CD8-positive, alpha-beta memory T cell (primary cell): ENCODE measurements around the gene RETNLB. TPM values are rescaled to one million over a fixed set of nuclear protein-coding genes. Genes with fewer than 3 reads are reported as not detected.

Experiments used
- CTCF ChIA-PET: fragments of 350-600 bp; sonication (Branson Sonifier 250); formaldehyde crosslinking; loops from one replicate; lab custom pipeline; 2021; ENCODE audit warnings: antibody characterized with exemption; lab: Charles Lee
- POLR2A ChIA-PET: fragments of 350-600 bp; sonication (Branson Sonifier 250); formaldehyde crosslinking; loops from one replicate; lab custom pipeline; 2021; ENCODE audit warnings: antibody characterized with exemption; lab: Charles Lee
- DNase-seq, 5 donors: peaks; one replicate each; pipeline versions ENCODE4 v3.0.0 to v3.0.0-alpha.2; 2020 to 2022; ENCODE audit warnings: mixed read lengths in 1 of 5
- H3K27ac ChIP-seq: one replicate; pipeline ENCODE4 v1.7.0; 2013; ENCODE audit warnings: low read depth, mild to moderate bottlenecking, low read length, moderate library complexity
- H3K27me3 ChIP-seq: 2 replicates; pipeline ENCODE4 v1.7.0; 2013; ENCODE audit warnings: low read length, mild to moderate bottlenecking; ENCODE audit not compliant: insufficient read depth, poor library complexity, severe bottlenecking
- H3K36me3 ChIP-seq: 2 replicates; pipeline ENCODE4 v1.7.0; 2013; ENCODE audit warnings: mild to moderate bottlenecking, low read length, moderate library complexity; ENCODE audit not compliant: insufficient read depth
- H3K4me1 ChIP-seq: 2 replicates; pipeline ENCODE4 v1.7.0; 2013; ENCODE audit warnings: mild to moderate bottlenecking, low read length, moderate library complexity; ENCODE audit not compliant: insufficient read depth
- H3K4me3 ChIP-seq: 2 replicates; pipeline ENCODE4 v1.7.0; 2013; ENCODE audit warnings: mild to moderate bottlenecking, low read length
- H3K9me3 ChIP-seq: 2 replicates; pipeline ENCODE4 v1.7.0; 2013; ENCODE audit warnings: mild to moderate bottlenecking, low read length
- H3K27ac Mint-ChIP-seq, 8 donors: one replicate each; pipeline ENCODE4 v1.8.0; 2020 to 2021; ENCODE audit warnings: mixed read lengths in 8 of 8, mild to moderate bottlenecking in 6 of 8, inconsistent platforms in 3 of 8, moderate library complexity in 3 of 8
- H3K27me3 Mint-ChIP-seq, 2 donors: one replicate each; pipeline ENCODE4 v1.8.0; 2020 to 2021; ENCODE audit warnings: mixed read lengths in 2 of 2, mild to moderate bottlenecking in 1 of 2, moderate library complexity in 1 of 2
- H3K36me3 Mint-ChIP-seq, 3 donors: one replicate each; pipeline ENCODE4 v1.8.0; 2020 to 2021; ENCODE audit warnings: mixed read lengths in 3 of 3, inconsistent platforms in 1 of 3, mild to moderate bottlenecking in 1 of 3
- H3K4me1 Mint-ChIP-seq, 3 donors: one replicate each; pipeline ENCODE4 v1.8.0; 2020 to 2021; ENCODE audit warnings: mixed read lengths in 3 of 3, inconsistent platforms in 1 of 3, mild to moderate bottlenecking in 1 of 3
- H3K4me3 Mint-ChIP-seq, 7 donors: one replicate each; pipeline ENCODE4 v1.8.0; 2020 to 2021; ENCODE audit warnings: mixed read lengths in 7 of 7, mild to moderate bottlenecking in 6 of 7, moderate library complexity in 4 of 7, inconsistent platforms in 2 of 7
- H3K9me3 Mint-ChIP-seq, 5 donors: one replicate each; pipeline ENCODE4 v1.8.0; 2020 to 2022; ENCODE audit warnings: mixed read lengths in 5 of 5, mild to moderate bottlenecking in 3 of 5, moderate library complexity in 2 of 5, inconsistent platforms in 1 of 5
- polyA plus RNA-seq: library from polyadenylated mRNA; unstranded; fragments of 300-500 nt; fragmentation: Illumina TruSeq; gene quantifications from one replicate; pipeline ENCODE4 v1.2.3, GENCODE V29; 2021
- total RNA-seq, 2 experiments: library from RNA; stranded (reverse); gene quantifications; one replicate each; pipeline ENCODE4 v1.2.3, GENCODE V29; 2021

The RETNLB gene
- total and polyA plus RNA-seq, 3 experiments from 2014 or later: not detected

DNA sequence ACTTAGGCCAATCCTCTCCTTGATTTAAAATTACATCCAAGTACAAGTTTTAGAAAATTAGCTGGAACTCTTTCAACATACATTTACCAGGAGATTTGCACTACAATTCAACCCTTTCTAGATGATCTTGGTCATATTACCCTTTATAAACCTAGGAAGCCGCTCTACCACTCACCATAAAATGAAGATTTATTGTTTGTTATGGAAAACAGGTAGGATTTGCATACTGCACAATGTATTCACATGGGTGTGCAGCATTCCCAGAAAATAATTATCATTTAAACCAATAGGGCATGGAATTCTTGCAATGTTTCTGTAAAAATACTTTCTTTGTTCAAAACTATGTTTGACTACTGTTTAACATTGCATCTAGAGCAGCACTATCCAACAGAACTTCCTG lies 18.4 kb upstream of the RETNLB start:
- CTCF ChIA-PET: no interaction called here
- H3K9me3 Mint-ChIP-seq: no peaks in the 10 kb centered on the region

DNA sequence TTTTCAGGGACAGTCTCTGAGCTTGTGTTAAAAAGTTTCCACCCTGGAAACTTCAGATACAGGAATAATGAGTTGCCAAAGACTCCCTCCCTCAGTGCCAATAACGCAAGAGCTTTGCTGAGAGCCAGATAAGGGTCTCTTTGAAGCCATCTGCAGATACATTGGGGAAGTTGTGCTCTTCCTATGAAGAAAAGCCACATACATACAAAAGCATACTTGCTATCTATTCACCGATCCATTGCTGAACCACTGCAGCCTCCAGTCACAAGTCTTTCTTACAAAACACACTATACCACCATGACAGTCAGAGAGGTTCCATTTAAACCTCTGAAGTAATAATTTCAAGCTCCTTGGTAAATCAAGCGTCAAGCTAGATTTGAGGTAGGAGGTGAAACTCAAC lies 10.0 kb upstream of the RETNLB start:
- H3K36me3 ChIP-seq: no peaks in the 10 kb centered on the region
- ChIA-PET POLR2A (no interaction called here), CTCF (no interaction called here)
- Mint-ChIP-seq H3K27ac (no peak overlapping the region), H3K27me3 (peaks cover 2 to 3% of the 10 kb centered on the region in 2 donors), H3K9me3 (no peaks in the 10 kb centered on the region), H3K4me3 (no peak overlapping the region), H3K36me3 (peaks cover 0 to 11% (median 0%) of the 10 kb centered on the region in 3 donors), H3K4me1 (no peaks in the 10 kb centered on the region)
- DNase-seq: no peak
- H3K4me3 ChIP-seq: no peak overlapping the region
- H3K27me3 ChIP-seq: no peaks in the 10 kb centered on the region
- no peaks in the 10 kb centered on the region for H3K9me3 ChIP-seq
- H3K27ac ChIP-seq: no peak overlapping the region
- H3K4me1 ChIP-seq: no peaks in the 10 kb centered on the region

More for the DNA sequence above, 18.4 kb upstream of the RETNLB start:
- Mint-ChIP-seq H3K27ac (no peak overlapping the region), H3K4me1 (peaks cover 24 to 32% (median 28%) of the 10 kb centered on the region in 3 donors), H3K4me3 (no peak overlapping the region), H3K27me3 (peaks cover 0 to 2% of the 10 kb centered on the region in 2 donors), H3K36me3 (peaks cover 0 to 10% (median 0%) of the 10 kb centered on the region in 3 donors)
- Histone ChIP-seq H3K36me3 (no peaks in the 10 kb centered on the region), H3K27me3 (no peaks in the 10 kb centered on the region), H3K27ac (no peak overlapping the region), H3K4me1 (peaks cover 20% of the 10 kb centered on the region), H3K4me3 (no peak overlapping the region), H3K9me3 (no peaks in the 10 kb centered on the region)
- no peak for DNase-seq
- POLR2A ChIA-PET: no interaction called here

DNA sequence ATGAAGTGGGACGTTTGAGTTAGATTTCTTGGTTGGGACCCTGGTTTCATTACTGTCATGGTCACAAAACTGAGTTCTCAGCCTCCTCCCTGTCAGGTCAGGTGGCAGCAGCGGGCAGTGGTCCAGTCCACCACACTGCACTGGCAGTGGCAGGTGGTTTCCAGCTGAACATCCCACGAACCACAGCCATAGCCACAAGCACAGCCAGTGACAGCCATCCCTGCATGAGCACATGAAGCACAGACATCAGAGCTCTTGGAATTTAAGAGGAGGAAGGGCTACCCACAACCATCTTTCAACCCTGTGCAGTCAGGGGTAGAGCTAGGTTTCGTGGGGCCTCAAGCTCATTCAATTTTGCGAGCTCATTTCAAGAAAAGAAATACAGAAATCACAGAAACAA lies 1.5 kb downstream of the RETNLB start:
- H3K27me3 ChIP-seq: no peaks in the 10 kb centered on the region

DNA sequence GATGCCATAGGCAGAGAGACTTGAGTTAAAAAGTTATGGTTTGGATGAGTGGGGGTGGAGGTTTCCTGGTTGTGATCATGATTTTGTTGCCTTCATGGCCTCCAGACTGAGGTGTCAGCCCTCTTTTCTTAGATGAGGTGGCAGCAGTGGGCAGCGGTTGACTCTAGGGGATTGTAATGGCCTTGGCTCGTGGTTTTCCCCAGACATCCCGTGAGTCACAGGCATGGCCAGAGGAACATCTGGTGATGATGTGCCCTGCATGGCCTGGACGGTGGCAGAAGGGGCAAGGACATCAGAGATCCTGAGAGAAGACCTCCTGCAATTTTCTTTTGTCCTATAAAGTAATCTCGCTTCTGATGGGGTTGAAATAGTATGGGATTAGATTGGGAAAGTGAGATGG lies 12.4 kb downstream of the RETNLB start:
- Histone ChIP-seq H3K4me1 (no peaks in the 10 kb centered on the region), H3K9me3 (no peaks in the 10 kb centered on the region), H3K36me3 (no peaks in the 10 kb centered on the region), H3K4me3 (no peak overlapping the region), H3K27me3 (no peaks in the 10 kb centered on the region), H3K27ac (no peak overlapping the region)
- peaks cover 0 to 9% (median 0%) of the 10 kb centered on the region in 5 donors for H3K9me3 Mint-ChIP-seq
- H3K36me3 Mint-ChIP-seq: peaks cover 0 to 14% (median 0%) of the 10 kb centered on the region in 3 donors
- ChIA-PET CTCF (no interaction called here), POLR2A (no interaction called here)
- no peak for DNase-seq
- H3K4me1 Mint-ChIP-seq: no peaks in the 10 kb centered on the region
- H3K27ac Mint-ChIP-seq: no peak overlapping the region
- no peak overlapping the region for H3K4me3 Mint-ChIP-seq
- peaks cover 1 to 12% of the 10 kb centered on the region in 2 donors for H3K27me3 Mint-ChIP-seq

More for the DNA sequence above, 1.5 kb downstream of the RETNLB start:
- CTCF ChIA-PET: no interaction called here
- Mint-ChIP-seq H3K36me3 (no peaks in the 10 kb centered on the region), H3K27me3 (peaks cover 0 to 2% of the 10 kb centered on the region in 2 donors), H3K27ac (no peak overlapping the region), H3K9me3 (peaks cover 0 to 2% (median 2%) of the 10 kb centered on the region in 5 donors), H3K4me1 (peaks cover 5 to 21% (median 8%) of the 10 kb centered on the region in 3 donors), H3K4me3 (no peak overlapping the region)
- H3K36me3 ChIP-seq: no peaks in the 10 kb centered on the region
- H3K4me3 ChIP-seq: no peak overlapping the region
- DNase-seq: no peak
- no peaks in the 10 kb centered on the region for H3K9me3 ChIP-seq
- H3K4me1 ChIP-seq: no peaks in the 10 kb centered on the region
- H3K27ac ChIP-seq: no peak overlapping the region
- POLR2A ChIA-PET: no interaction called here

DNA sequence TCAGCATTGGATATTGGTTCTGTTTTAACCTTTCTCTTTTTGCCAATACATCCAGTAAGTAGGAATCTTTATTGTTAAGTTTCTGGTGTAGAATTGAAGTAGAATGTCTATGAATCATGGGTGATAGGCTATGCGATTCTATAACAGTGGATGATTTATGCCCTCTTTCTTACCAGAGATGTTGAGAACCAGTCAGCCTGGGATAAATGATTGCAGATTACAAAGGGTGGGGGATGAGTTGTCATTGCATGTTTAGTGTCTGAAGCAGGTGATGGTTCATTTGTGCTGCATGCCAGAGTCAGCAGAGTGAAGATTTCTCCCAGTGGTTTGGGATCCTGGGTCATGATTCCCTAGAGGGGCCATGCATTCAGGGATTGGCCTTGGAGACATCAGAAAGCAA lies 14.3 kb downstream of the RETNLB start:
- ChIA-PET POLR2A (no interaction called here), CTCF (no interaction called here)
- Mint-ChIP-seq H3K27me3 (peaks cover 1 to 15% of the 10 kb centered on the region in 2 donors), H3K36me3 (peaks cover 0 to 13% (median 0%) of the 10 kb centered on the region in 3 donors), H3K4me3 (no peak overlapping the region), H3K9me3 (peaks cover 0 to 9% (median 0%) of the 10 kb centered on the region in 5 donors), H3K4me1 (no peaks in the 10 kb centered on the region), H3K27ac (no peak overlapping the region)
- Histone ChIP-seq H3K27ac (no peak overlapping the region), H3K9me3 (no peaks in the 10 kb centered on the region), H3K4me1 (no peaks in the 10 kb centered on the region), H3K4me3 (no peak overlapping the region), H3K36me3 (no peaks in the 10 kb centered on the region), H3K27me3 (no peaks in the 10 kb centered on the region)
- no peak for DNase-seq

DNA sequence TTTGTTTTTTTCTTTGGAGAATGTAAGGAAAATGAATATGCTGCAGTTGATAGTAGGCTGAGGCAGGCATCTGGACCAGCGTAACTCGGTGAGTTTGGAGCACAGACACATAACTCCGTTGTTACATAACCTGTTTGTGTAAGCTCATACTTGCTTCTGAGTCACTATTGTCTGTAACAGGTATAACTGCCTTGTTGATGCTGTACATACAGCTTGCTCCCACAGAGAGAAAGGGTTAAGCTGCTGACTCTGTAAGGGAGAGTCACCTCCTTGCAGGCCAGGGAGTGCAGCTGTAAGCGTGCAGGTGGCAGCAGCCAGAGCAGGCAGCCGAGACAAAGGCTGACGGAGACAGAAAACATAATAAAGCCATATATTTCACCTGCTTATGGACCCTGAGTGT lies 20.4 kb downstream of the RETNLB start:
- ChIA-PET POLR2A (no interaction called here), CTCF (no interaction called here)
- H3K27me3 Mint-ChIP-seq: peaks cover 5 to 13% of the 10 kb centered on the region in 2 donors
- H3K27ac ChIP-seq: no peak overlapping the region
- no peaks in the 10 kb centered on the region for H3K4me1 Mint-ChIP-seq
- no peak overlapping the region for H3K27ac Mint-ChIP-seq
- no peaks in the 10 kb centered on the region for H3K27me3 ChIP-seq
- H3K36me3 Mint-ChIP-seq: peaks cover 0 to 5% (median 0%) of the 10 kb centered on the region in 3 donors
- H3K4me3 ChIP-seq: no peak overlapping the region
- H3K9me3 ChIP-seq: no peaks in the 10 kb centered on the region
- H3K36me3 ChIP-seq: no peaks in the 10 kb centered on the region
- no peaks in the 10 kb centered on the region for H3K4me1 ChIP-seq
- DNase-seq: no peak
- H3K4me3 Mint-ChIP-seq: no peak overlapping the region
- H3K9me3 Mint-ChIP-seq: no peaks in the 10 kb centered on the region

DNA sequence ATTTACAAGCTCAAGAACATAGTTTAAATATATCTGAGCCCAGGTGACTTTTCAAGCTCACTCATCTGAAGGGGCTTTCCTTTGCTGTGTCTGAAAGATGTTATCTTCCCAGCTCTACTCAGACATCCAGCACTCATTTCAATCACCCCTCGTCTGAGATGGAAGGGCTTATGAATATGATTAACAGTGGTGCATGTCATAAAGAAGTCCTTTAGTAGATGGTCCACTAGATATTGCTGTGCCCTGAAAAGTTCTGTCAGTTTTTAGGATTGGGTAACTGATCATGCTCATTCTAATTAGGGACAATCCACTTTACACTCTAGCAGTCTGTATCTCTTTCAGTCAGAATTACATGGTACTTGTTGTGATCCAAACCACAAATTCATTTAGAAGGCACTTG lies 28.3 kb downstream of the RETNLB start:
- no peak overlapping the region for H3K4me3 ChIP-seq
- H3K36me3 Mint-ChIP-seq: peaks cover 0 to 4% (median 0%) of the 10 kb centered on the region in 3 donors
- H3K4me1 ChIP-seq: no peaks in the 10 kb centered on the region
- H3K36me3 ChIP-seq: no peaks in the 10 kb centered on the region
- no peak overlapping the region for H3K27ac ChIP-seq
- H3K9me3 ChIP-seq: no peaks in the 10 kb centered on the region
- POLR2A ChIA-PET: no interaction called here
- H3K4me1 Mint-ChIP-seq: no peaks in the 10 kb centered on the region
- H3K27me3 Mint-ChIP-seq: peaks cover 0 to 3% of the 10 kb centered on the region in 2 donors
- no peak overlapping the region for H3K27ac Mint-ChIP-seq
- H3K27me3 ChIP-seq: no peaks in the 10 kb centered on the region
- CTCF ChIA-PET: no interaction called here
- DNase-seq: no peak
- no peaks in the 10 kb centered on the region for H3K9me3 Mint-ChIP-seq
- H3K4me3 Mint-ChIP-seq: no peak overlapping the region

DNA sequence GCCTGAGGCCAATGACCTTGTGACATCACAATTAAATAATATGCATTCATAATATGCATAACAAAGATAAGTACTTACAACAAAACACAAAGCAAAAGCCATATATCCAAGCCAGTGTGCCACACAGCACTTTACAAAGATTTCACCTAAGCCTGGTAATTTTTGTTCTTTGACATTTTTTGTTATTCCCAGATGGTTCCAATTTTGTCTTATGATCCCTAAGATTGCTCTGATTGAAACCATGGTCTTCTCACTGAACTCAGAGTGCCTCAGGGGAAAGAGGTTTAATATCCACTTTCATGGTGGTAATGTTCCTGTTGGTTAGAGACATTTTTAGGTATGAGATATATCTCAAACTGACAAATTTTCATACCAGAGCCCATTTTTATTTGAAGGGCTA lies 29.1 kb downstream of the RETNLB start:
- POLR2A ChIA-PET: no interaction called here

More for the DNA sequence above, 29.1 kb downstream of the RETNLB start:
- no peak for DNase-seq
- Mint-ChIP-seq H3K4me1 (peaks cover 0 to 4% (median 2%) of the 10 kb centered on the region in 3 donors), H3K27me3 (peaks cover 0 to under 1% of the 10 kb centered on the region in 2 donors), H3K36me3 (peaks cover 0 to 5% (median 0%) of the 10 kb centered on the region in 3 donors), H3K4me3 (no peak overlapping the region), H3K9me3 (no peaks in the 10 kb centered on the region), H3K27ac (no peak overlapping the region)
- CTCF ChIA-PET: no interaction called here
- Histone ChIP-seq H3K9me3 (no peaks in the 10 kb centered on the region), H3K4me1 (peaks cover 4% of the 10 kb centered on the region), H3K27me3 (no peaks in the 10 kb centered on the region), H3K36me3 (no peaks in the 10 kb centered on the region), H3K27ac (no peak overlapping the region), H3K4me3 (no peak overlapping the region)
